Measurements from ENCODE around the gene WBP2. TPM values are rescaled to one million over a fixed set of nuclear protein-coding genes. Genes with fewer than 3 reads are reported as not detected.

The WBP2 gene
- total RNA-seq, 2 experiments from 2014 or later, result 68.7 to 74.1 TPM

DNA sequence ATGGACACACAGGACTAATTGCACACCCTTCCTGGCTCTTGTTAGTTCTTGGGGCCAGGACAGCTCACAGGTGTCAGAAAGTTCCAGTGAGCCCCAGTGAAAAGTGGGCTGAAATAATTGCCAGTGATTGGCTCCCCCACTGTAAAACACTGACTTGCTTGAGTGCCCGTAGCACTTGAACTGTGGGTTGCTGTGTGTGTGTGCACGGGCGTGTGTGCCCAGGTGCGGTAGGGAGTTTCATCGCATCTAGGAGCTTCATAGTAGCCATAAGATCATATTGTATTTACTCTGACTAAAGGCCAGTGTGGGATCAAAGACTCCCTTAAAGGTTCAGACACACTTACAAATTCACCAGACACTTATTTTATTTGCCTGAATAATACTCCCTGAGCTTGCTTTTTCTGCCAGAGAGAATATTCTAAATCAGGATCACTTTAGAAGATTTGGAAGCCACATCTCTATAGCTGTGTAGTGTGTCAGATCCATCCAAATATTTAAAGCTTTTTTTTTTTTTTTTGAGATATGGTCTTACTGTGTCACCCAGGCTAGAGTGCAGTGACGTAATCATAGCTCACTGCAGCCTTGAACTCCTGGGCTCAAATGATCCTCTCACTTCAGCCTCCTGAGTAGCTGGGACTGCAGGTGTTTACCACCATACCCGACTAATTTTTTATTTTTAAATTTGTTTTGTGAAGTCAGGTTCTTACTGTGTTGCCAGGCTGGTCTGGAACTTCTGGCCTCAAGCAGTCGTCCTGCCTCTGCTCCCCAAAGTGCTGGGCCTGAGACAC lies 59.1 kb downstream of the WBP2 start:
- no peaks in the 10 kb centered on the region for H3K9me3 Mint-ChIP-seq (ENCODE audit: low read depth)
- H3K4me1 Mint-ChIP-seq, result peaks cover 20% of the 10 kb centered on the region
- intact Hi-C loops (cut with DNase I, micrococcal nuclease), result no loop called here
- H3K27ac Mint-ChIP-seq, result no peak overlapping the region
- peaks cover 28% of the 10 kb centered on the region for H3K36me3 Mint-ChIP-seq (ENCODE audit: low read depth)
- H3K27me3 Mint-ChIP-seq, result no peaks in the 10 kb centered on the region
- DNase-seq (no peak), ATAC-seq (no peak)
- CTCF ChIA-PET, result interaction anchor here (0.9 to 2.9 kb wide), 7 partner anchors 9 to 48 kb away, joined by 3 to 14 read pairs (median 5); partner anchors contain the start of genes GALK1 and UNK
- H3K4me3 Mint-ChIP-seq, result no peak overlapping the region
- POLR2A ChIA-PET, result interaction anchor here (0.8 to 2.3 kb wide), 3 partner anchors 16 to 26 kb away, joined by 3 to 5 read pairs (median 4); a partner anchor contains a TSS

Other genes with a start within 250 kb of the WBP2 start
- under 1 TPM; 0.12 to 0.14 TPM for gene SMIM5, start 221.9 kb downstream of the WBP2 start, total RNA-seq
- 10 to 100 TPM; 36.4 to 40.5 TPM for gene RECQL5, start 188.2 kb downstream of the WBP2 start, total RNA-seq
- gene SAP30BP, start 188.0 kb downstream of the WBP2 start, total RNA-seq, result 10 to 100 TPM; 87.8 to 100.0 TPM
- 1 to 10 TPM in 1 of 2 experiments, under 1 TPM in 1; 0.62 to 1.5 TPM for gene ITGB4, start 133.9 kb downstream of the WBP2 start, total RNA-seq
- gene GALK1, start 90.1 kb downstream of the WBP2 start, total RNA-seq, result 10 to 100 TPM; 50.3 to 63.2 TPM
- 10 to 100 TPM; 24.5 to 33.7 TPM for gene UNK, start 70.5 kb downstream of the WBP2 start, total RNA-seq
- 100 to 1,000 TPM; 106 to 133 TPM for gene UNC13D, start 10.9 kb downstream of the WBP2 start, total RNA-seq
- gene TRIM47, start 23.2 kb upstream of the WBP2 start, total RNA-seq, result 10 to 100 TPM; 13.4 to 19.9 TPM
- 10 to 100 TPM; 28.9 to 31.9 TPM for gene TRIM65, start 41.6 kb upstream of the WBP2 start, total RNA-seq
- 100 to 1,000 TPM in 1 of 2 experiments, 10 to 100 TPM in 1; 98.0 to 115 TPM for gene MRPL38, start 49.5 kb upstream of the WBP2 start, total RNA-seq
- 10 to 100 TPM; 16.2 to 18.0 TPM for gene FBF1, start 85.7 kb upstream of the WBP2 start, total RNA-seq
- gene ACOX1, start 123.8 kb upstream of the WBP2 start, total RNA-seq, result 10 to 100 TPM; 27.7 to 33.1 TPM
- 10 to 100 TPM in 1 of 2 experiments, 1 to 10 TPM in 1; 9.8 to 13.6 TPM for gene TEN1, start 123.9 kb upstream of the WBP2 start, total RNA-seq
- 1 to 10 TPM; 5.6 to 6.0 TPM for gene CDK3, start 145.5 kb upstream of the WBP2 start, total RNA-seq
- gene EVPL, start 172.0 kb upstream of the WBP2 start, total RNA-seq, result under 1 TPM; 0.04 to 0.16 TPM
- gene SRP68, start 217.2 kb upstream of the WBP2 start, total RNA-seq, result 100 to 1,000 TPM; 151 to 174 TPM
- gene GALR2, start 219.4 kb upstream of the WBP2 start, total RNA-seq, result 1 to 10 TPM; 5.9 to 6.4 TPM
- 1 to 10 TPM; 4.8 to 5.4 TPM for gene ZACN, start 223.8 kb upstream of the WBP2 start, total RNA-seq
- 10 to 100 TPM; 73.0 to 77.0 TPM for gene EXOC7, start 248.5 kb upstream of the WBP2 start, total RNA-seq

All from activated CD4-positive, alpha-beta T cell treated with anti-CD3 and anti-CD28 coated beads for 36 hours (primary cell).